Measurements from ENCODE around the gene PTPRA.

DNA sequence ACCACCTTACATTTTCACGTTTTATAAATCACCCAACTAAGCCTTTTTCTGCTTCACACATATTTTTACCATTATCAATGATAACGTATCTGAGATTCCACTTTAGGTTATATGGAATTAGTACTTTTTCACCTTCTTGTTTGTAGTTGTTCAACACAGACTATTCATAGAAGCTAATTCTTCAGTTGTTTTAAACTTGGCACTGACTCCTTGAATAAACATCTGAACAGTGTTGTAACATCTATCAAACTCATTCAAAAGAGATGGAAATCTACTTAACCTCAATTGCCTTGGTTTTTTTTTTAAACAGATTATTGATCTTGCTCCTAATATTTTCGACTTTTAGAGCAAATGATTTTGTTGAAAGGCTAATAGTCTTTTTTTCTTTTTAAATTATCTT, 34.2 kb downstream of the PTPRA start:
- TF ChIP-seq POLR2A (IDR thresholded peaks at IDR 0.05; ENCODE audit: low read depth, low read length) (no peak), TAF1 (IDR thresholded peaks at IDR 0.05; ENCODE audit: borderline replicate concordance, low read depth, low read length) (no peak)

All from GM12892 (cell line).